SK-N-SH (cell line): ENCODE measurements around the gene STT3B. TPM values are rescaled to one million over a fixed set of nuclear protein-coding genes. Genes with fewer than 3 reads are reported as not detected.

Experiments
- CTCF ChIA-PET: fragments of 300-600, 350-600 bp; formaldehyde crosslinking; extraction: SDS; loops from one replicate; lab custom pipeline; 2021; lab: Yijun Ruan, JAX
- POLR2A ChIA-PET: fragments of 350-600 bp; sonication (Branson Sonifier 250); formaldehyde crosslinking; extraction: SDS; loops from one replicate; lab custom pipeline; 2020; ENCODE audit warnings: antibody characterized with exemption, inconsistent platforms; lab: Yijun Ruan, JAX
- DNase-seq: peaks from one replicate; pipeline ENCODE4 v3.0.0; 2012
- H2AFZ ChIP-seq: fragments of 200-600 bp; sonication (generic); 2 replicates; pipeline ENCODE4 v1.8.1; 2016; ENCODE audit warnings: antibody characterized with exemption, mild to moderate bottlenecking, low read depth
- H3F3A ChIP-seq: fragments of 200-600 bp; sonication (generic); replicated peaks from 2 replicates; pipeline ENCODE3; 2016; ENCODE audit warnings: antibody characterized with exemption, mild to moderate bottlenecking; ENCODE audit not compliant: insufficient read depth
- H3K27ac ChIP-seq, 2 experiments: fragments of 200-500 bp in 1 of 2; fragments of 200-600 bp in 1 of 2; sonication (Bioruptor generic) in 1 of 2; sonication (generic), shearing (Covaris generic) in 1 of 2; 2 replicates each; pipeline versions ENCODE4 v1.5.1 to v1.6.1; 2014 to 2016; ENCODE audit warnings: low read depth in 2 of 2, inconsistent platforms in 1 of 2, low read length in 1 of 2, mild to moderate bottlenecking in 1 of 2, mixed read lengths in 1 of 2
- H3K27me3 ChIP-seq: fragments of 200-600 bp; sonication (generic), shearing (Covaris generic); 2 replicates; pipeline ENCODE4 v1.6.1; 2016; ENCODE audit warnings: mixed run types; ENCODE audit not compliant: insufficient read depth
- H3K36me3 ChIP-seq, 2 experiments: fragments of 200-500 bp in 1 of 2; fragments of 200-600 bp in 1 of 2; sonication (Bioruptor generic) in 1 of 2; sonication (generic) in 1 of 2; replicated peaks in 1 of 2; 2 replicates each; pipeline versions ENCODE3 to v1.5.1; 2014 to 2016; ENCODE audit warnings: low read length in 1 of 2, mild to moderate bottlenecking in 1 of 2; ENCODE audit not compliant: insufficient read depth in 2 of 2, control insufficient read depth in 1 of 2
- H3K4me1 ChIP-seq, 2 experiments: fragments of 200-500 bp in 1 of 2; fragments of 200-600 bp in 1 of 2; sonication (Bioruptor generic) in 1 of 2; sonication (generic), shearing (Covaris generic) in 1 of 2; 2 replicates each; pipeline versions ENCODE4 v1.5.1 to v1.6.1; 2014 to 2016; ENCODE audit warnings: low read depth in 1 of 2, low read length in 1 of 2, mixed run types in 1 of 2; ENCODE audit not compliant: insufficient read depth in 2 of 2, control insufficient read depth in 1 of 2
- H3K4me2 ChIP-seq: fragments of 200-600 bp; sonication (generic), shearing (Covaris generic); 2 replicates; pipeline ENCODE4 v1.6.1; 2017; ENCODE audit warnings: mixed run types
- H3K4me3 ChIP-seq, 2 experiments: fragments of 200-500 bp in 1 of 2; fragments of 200-600 bp in 1 of 2; sonication (Bioruptor generic) in 1 of 2; sonication (generic), shearing (Covaris generic) in 1 of 2; 2 replicates each; pipeline versions ENCODE4 v1.5.1 to v1.8.1; 2014 to 2016; ENCODE audit warnings: low read depth in 2 of 2, inconsistent platforms in 1 of 2, low read length in 1 of 2, mild to moderate bottlenecking in 1 of 2, mixed read lengths in 1 of 2, moderate library complexity in 1 of 2
- H3K79me2 ChIP-seq: fragments of 200-600 bp; sonication (generic); 2 replicates; pipeline ENCODE4 v1.8.1; 2017; ENCODE audit warnings: mild to moderate bottlenecking; ENCODE audit not compliant: insufficient read depth
- H3K9ac ChIP-seq: fragments of 200-600 bp; sonication (generic); 2 replicates; pipeline ENCODE4 v1.6.1; 2017; ENCODE audit warnings: mixed run types
- H3K9me2 ChIP-seq: fragments of 200-600 bp; sonication (generic); 2 replicates; pipeline ENCODE4 v1.6.1; 2017; ENCODE audit warnings: mixed run types
- H3K9me3 ChIP-seq: fragments of 200-600 bp; sonication (generic); 2 replicates; pipeline ENCODE4 v1.6.1; 2017; ENCODE audit warnings: mixed run types, mild to moderate bottlenecking, moderate library complexity
- H4K20me1 ChIP-seq: fragments of 200-600 bp; sonication (generic); 2 replicates; pipeline ENCODE4 v1.6.1; 2017; ENCODE audit warnings: mild to moderate bottlenecking, mixed run types; ENCODE audit not compliant: insufficient read depth
- MEF2A ChIP-seq: IDR thresholded peaks from 2 replicates; pipeline ENCODE4 v1.4.0; 2012; ENCODE audit warnings: low read depth, borderline replicate concordance
- RAD21 ChIP-seq: IDR thresholded peaks from 2 replicates; pipeline ENCODE4 v1.6.1; 2012; ENCODE audit warnings: mild to moderate bottlenecking, low read length
- WGBS: methylation state at CpG from one replicate; pipeline ENCODE4 v1.1.6; 2017; ENCODE audit warnings: low lambda C conversion rate; 5-methylcytosine and 5-hydroxymethylcytosine counted together
- polyA plus RNA-seq, 3 experiments: library from polyadenylated mRNA; depleted of rRNA; stranded (reverse); fragments of >200 nt; gene quantifications; 2 replicates each; pipeline ENCODE4 v1.2.3, GENCODE V29; 2012
- TF ChIP-seq, protein P1 (sequence below): fragments of 150-350 bp; IDR thresholded peaks from 2 replicates; pipeline ENCODE4 v1.6.1; 2016; ENCODE audit warnings: mild to moderate bottlenecking, low read depth, low read length

The STT3B gene
- polyA plus RNA-seq, 1 of the 3 experiments (the other 2 are of a cell fraction): 27.9 TPM

DNA sequence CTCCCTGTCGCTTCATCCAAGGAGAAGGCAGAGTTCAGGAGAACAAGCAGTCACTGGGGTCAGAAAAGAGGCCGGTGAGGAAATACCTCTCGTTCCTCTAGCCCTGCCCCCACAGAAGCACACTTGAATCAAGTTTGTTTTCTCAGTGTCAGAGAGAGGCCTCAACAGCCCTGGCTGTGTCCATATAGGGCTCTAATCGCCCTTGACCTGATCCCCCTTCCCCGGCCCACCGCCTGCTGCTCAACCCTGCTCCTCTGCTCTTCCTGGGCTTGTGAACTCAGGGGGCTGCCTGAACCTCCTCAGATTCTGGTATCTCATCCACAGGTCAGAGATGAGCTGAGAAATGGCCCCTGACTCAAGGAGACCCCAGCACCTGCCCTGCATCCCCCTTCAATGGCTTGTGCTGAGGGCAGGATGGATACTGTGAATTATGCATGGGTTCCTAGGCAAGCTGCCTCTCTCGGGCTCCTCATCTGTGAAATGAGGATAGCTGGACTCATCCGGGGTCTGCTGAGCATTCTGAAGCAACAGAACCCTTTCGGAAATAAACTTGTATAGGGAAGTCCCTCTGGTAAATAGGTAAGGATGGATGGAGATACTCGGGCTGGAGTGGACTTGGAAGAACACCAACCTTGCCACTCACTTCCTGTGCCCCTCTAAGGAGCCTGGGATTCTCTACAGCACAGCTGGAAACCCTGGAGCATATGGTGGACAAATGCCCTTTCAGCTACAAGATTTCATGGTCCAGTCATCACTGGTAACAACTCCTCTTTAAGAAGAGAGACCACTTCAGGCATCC is 147.5 kb downstream of the STT3B start:
- H3K4me2 ChIP-seq: no peak overlapping the region
- WGBS: 53% methylated on average over 7 of the region's 10 CpGs
- DNase-seq: no peak
- H3K79me2 ChIP-seq: no peaks in the 10 kb centered on the region
- H3K4me1 ChIP-seq: no peaks in the 10 kb centered on the region; a peak in 1 of 4 replicates
- no peaks in the 10 kb centered on the region for H3K36me3 ChIP-seq
- H4K20me1 ChIP-seq: no peaks in the 10 kb centered on the region
- no peaks in the 10 kb centered on the region for H3K9me3 ChIP-seq
- H3K27ac ChIP-seq: no peak overlapping the region
- H3K9ac ChIP-seq: no peak overlapping the region
- CTCF ChIA-PET: no interaction called here
- no peaks in the 10 kb centered on the region for H3K27me3 ChIP-seq
- no peaks in the 10 kb centered on the region for H3F3A ChIP-seq
- POLR2A ChIA-PET: no interaction called here
- no peaks in the 10 kb centered on the region for H3K9me2 ChIP-seq
- no peak overlapping the region for H3K4me3 ChIP-seq
- no peak overlapping the region for H2AFZ ChIP-seq
- TF ChIP-seq, protein P1, sequence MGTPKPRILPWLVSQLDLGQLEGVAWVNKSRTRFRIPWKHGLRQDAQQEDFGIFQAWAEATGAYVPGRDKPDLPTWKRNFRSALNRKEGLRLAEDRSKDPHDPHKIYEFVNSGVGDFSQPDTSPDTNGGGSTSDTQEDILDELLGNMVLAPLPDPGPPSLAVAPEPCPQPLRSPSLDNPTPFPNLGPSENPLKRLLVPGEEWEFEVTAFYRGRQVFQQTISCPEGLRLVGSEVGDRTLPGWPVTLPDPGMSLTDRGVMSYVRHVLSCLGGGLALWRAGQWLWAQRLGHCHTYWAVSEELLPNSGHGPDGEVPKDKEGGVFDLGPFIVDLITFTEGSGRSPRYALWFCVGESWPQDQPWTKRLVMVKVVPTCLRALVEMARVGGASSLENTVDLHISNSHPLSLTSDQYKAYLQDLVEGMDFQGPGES: no peak
- no peak for TF ChIP-seq MEF2A
- TF ChIP-seq RAD21: no peak
